Ovary (tissue), 9 donors: Measurements from ENCODE around the gene RBM7. TPM values are rescaled to one million over a fixed set of nuclear protein-coding genes. Genes with fewer than 3 reads are reported as not detected.

Experiments
- DNase-seq, 5 donors: peaks; one replicate each; pipeline ENCODE4 v3.0.0-alpha.2; 2019 to 2020
- H3K27ac ChIP-seq, 2 donors: fragments of 200-600 bp; one replicate each; pipeline versions ENCODE4 v1.5.1 to v1.8.0; 2019 to 2022
- H3K27me3 ChIP-seq: fragments of 200-600 bp; one replicate; pipeline ENCODE4 v1.8.0; 2022
- H3K36me3 ChIP-seq: fragments of 200-600 bp; sonication (generic); one replicate; pipeline ENCODE4 v1.5.1; 2019
- H3K4me1 ChIP-seq: one replicate; pipeline ENCODE4 v1.8.1; 2013; ENCODE audit warnings: mild to moderate bottlenecking, moderate library complexity; ENCODE audit not compliant: insufficient read depth
- H3K4me3 ChIP-seq: fragments of 200-600 bp; sonication (generic); one replicate; pipeline ENCODE4 v1.5.1; 2017
- H3K9me3 ChIP-seq, 2 donors: fragments of 200-600 bp in 1 of 2; sonication (generic) in 1 of 2; one replicate each; pipeline versions ENCODE4 v1.5.1 to v1.8.1; 2013 to 2019; ENCODE audit warnings: mild to moderate bottlenecking in 1 of 2, moderate library complexity in 1 of 2
- EP300 ChIP-seq: sonication (generic); formaldehyde crosslinking; IDR thresholded peaks from one replicate; pipeline ENCODE4 v1.6.1; 2017; ENCODE audit warnings: antibody characterized with exemption
- POLR2A ChIP-seq: fragments of 450-650 bp; IDR thresholded peaks from one replicate; pipeline ENCODE4 v1.6.1; 2017; ENCODE audit warnings: antibody characterized with exemption, mild to moderate bottlenecking, moderate library complexity
- WGBS, 3 donors: extraction: QIAGEN DNeasy Blood & Tissue Kit in 1 of 3; methylation state at CpG; one replicate each; pipeline versions ENCODE4 v1.1.5 to v1.1.7; 2013 to 2017; 5-methylcytosine and 5-hydroxymethylcytosine counted together
- intact Hi-C, 4 donors: fragments of 100-400 bp; cut with DNase I; formaldehyde crosslinking; loops; one replicate each; pipeline versions ENCODE4 v1.11.0 to v1.15.1; 2022 to 2023
- polyA plus RNA-seq, 2 donors: library from polyadenylated mRNA; stranded (reverse); fragments of 200-250 nt in 1 of 2; fragments of 350-450 nt in 1 of 2; fragmentation: Illumina TruSeq in 1 of 2; extraction: RNeasy Lipid Tissue Mini Kit (QIAGEN cat#74804) in 1 of 2; gene quantifications; one replicate each; pipeline ENCODE4 v1.2.3, GENCODE V29; 2013 to 2014
- total RNA-seq, 7 donors: library from RNA; depleted of rRNA in 2 of 7; stranded (reverse); fragments of >200 nt in 2 of 7; fragmentation: NEBNext Ultra II Directional in 3 of 7; extraction: Animal tissue kit (Norgen Biotek cat#: 25700) in 3 of 7; gene quantifications; one replicate each; pipeline versions ENCODE4 v1.1.0 to v1.2.4, GENCODE V29; 2016 to 2023
- TF ChIP-seq, protein P1 (sequence below), 3 donors: fragments of 450-650 bp in 2 of 3; fragments of 200-600 bp in 1 of 3; IDR thresholded peaks; one replicate each; pipeline versions ENCODE4 v1.5.1 to v1.8.0; 2016 to 2022; ENCODE audit warnings: antibody characterized with exemption in 3 of 3, mild to moderate bottlenecking in 1 of 3
- donor health status: DM: no; HTN: no; CAD: no; lungs with moderate emphysema.
- donor health status: DM: no; HTN: no; CAD: no.
- donor health status: Bipolar disorder and iron deficiency.
- donor health status: DM: yes; HTN: yes; CAD: no.
- donor health status: DM: no; HTN: no; CAD: no.
- donor health status: DM: yes; HTN: yes; CAD: no.

Gene RBM7
- total and polyA plus RNA-seq, 9 donors: 21.1 to 41.3 (median 28.3) TPM

DNA sequence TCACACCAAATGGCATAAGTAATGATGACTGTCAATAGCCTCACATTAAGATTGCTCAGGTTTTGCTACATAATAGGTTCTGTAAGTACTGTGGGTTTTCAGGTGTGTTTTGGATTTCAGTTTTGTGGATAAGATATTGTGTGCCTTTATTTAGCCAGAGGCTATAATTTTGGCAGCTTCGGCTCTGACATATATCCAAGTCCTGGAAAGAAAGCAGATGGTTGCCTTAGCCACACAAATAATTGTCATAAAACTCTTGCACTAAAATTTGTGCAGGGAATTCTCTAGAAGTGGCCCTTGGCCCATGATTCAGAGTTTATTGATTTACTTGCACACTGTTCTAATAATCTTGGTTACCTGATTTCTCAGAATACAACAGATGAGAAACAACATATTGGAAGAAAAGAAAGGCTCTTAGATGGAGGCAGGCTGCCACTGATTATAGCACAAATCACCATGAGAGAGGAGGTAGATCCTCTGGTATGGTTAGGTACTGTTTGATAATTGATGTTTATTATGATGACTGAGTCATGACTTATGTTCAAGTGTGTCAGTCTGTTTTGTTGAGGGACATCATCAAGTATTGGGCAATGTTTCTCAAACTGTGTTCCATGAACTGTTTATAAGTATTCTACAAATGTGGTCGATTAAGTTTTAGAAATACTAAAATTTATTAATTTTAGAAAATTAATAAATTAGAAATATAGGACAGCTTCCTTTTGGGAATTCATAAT is 48.5 kb downstream of the RBM7 start:
- intact Hi-C loops: no loop called here
- no peaks in the 10 kb centered on the region for H3K9me3 ChIP-seq
- no peak for DNase-seq

DNA sequence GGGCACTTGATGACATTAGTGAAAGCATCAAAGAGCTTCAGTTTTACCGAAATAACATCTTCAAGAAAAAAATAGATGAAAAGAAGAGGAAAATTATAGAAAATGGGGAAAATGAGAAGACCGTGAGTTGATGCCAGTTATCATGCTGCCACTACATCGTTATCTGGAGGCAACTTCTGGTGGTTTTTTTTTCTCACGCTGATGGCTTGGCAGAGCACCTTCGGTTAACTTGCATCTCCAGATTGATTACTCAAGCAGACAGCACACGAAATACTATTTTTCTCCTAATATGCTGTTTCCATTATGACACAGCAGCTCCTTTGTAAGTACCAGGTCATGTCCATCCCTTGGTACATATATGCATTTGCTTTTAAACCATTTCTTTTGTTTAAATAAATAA is 49.4 kb downstream of the RBM7 start:
- H3K27ac ChIP-seq: no peak overlapping the region
- no peaks in the 10 kb centered on the region for H3K36me3 ChIP-seq
- no peak overlapping the region for H3K4me3 ChIP-seq
- intact Hi-C loops: no loop called here
- no peaks in the 10 kb centered on the region for H3K27me3 ChIP-seq
- TF ChIP-seq EP300: no peak
- 88 to 92% (median 91%) methylated on average over 6 of the region's 6 CpGs for WGBS, 3 donors
- no peak for DNase-seq
- peaks cover 3% of the 10 kb centered on the region for H3K4me1 ChIP-seq
- H3K9me3 ChIP-seq: no peaks in the 10 kb centered on the region

More for the DNA sequence above, 48.5 kb downstream of the RBM7 start:
- Histone ChIP-seq H3K4me3 (no peak overlapping the region), H3K27ac (no peak overlapping the region), H3K27me3 (no peaks in the 10 kb centered on the region), H3K36me3 (no peaks in the 10 kb centered on the region), H3K4me1 (peaks cover 3% of the 10 kb centered on the region)
- 64 to 71% (median 71%) methylated on average over 2 of the region's 2 CpGs for WGBS, 3 donors
- TF ChIP-seq, protein P1, sequence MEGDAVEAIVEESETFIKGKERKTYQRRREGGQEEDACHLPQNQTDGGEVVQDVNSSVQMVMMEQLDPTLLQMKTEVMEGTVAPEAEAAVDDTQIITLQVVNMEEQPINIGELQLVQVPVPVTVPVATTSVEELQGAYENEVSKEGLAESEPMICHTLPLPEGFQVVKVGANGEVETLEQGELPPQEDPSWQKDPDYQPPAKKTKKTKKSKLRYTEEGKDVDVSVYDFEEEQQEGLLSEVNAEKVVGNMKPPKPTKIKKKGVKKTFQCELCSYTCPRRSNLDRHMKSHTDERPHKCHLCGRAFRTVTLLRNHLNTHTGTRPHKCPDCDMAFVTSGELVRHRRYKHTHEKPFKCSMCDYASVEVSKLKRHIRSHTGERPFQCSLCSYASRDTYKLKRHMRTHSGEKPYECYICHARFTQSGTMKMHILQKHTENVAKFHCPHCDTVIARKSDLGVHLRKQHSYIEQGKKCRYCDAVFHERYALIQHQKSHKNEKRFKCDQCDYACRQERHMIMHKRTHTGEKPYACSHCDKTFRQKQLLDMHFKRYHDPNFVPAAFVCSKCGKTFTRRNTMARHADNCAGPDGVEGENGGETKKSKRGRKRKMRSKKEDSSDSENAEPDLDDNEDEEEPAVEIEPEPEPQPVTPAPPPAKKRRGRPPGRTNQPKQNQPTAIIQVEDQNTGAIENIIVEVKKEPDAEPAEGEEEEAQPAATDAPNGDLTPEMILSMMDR (IDR thresholded peaks at IDR 0.05): no peak
- TF ChIP-seq POLR2A (no peak), EP300 (no peak)

DNA sequence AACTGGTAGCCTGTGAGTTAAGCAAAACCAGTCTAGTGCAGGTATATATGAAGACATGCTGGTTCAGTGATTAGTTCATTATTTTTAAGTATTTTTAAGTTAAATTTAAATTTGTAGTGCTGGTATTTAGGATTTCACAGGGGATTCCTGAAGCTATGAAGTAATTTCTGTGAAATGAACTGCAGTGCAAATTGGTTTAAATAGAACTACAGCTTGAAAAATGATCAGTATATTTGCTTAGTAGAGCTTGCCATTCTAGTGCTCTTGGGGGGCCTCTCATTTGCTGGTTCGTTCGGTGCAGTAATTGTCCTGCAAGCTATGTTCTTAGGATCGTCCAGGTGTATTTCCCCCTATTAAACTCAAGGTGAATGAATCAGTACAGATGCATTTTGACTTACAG is 51.9 kb downstream of the RBM7 start:
- no peaks in the 10 kb centered on the region for H3K9me3 ChIP-seq
- intact Hi-C loops: no loop called here
- no peak overlapping the region for H3K4me3 ChIP-seq
- TF ChIP-seq EP300: no peak
- TF ChIP-seq POLR2A: no peak
- TF ChIP-seq, protein P1 (IDR thresholded peaks at IDR 0.05): no peak
- WGBS, 3 donors: 91 to 97% (median 97%) methylated on average over 3 of the region's 3 CpGs
- no peaks in the 10 kb centered on the region for H3K36me3 ChIP-seq
- H3K27ac ChIP-seq: no peak overlapping the region
- no peaks in the 10 kb centered on the region for H3K27me3 ChIP-seq
- DNase-seq: no peak
- H3K4me1 ChIP-seq: peaks cover 3% of the 10 kb centered on the region

Other genes starting within 250 kb of the RBM7 start
- gene NNMT, start 104.3 kb upstream of the RBM7 start, total RNA-seq: 100 to 1,000 TPM in 4 of 7 donors, 10 to 100 TPM in 2, 1 to 10 TPM in 1; 9.5 to 295 (median 129) TPM
- 100 to 1,000 TPM in 1 of 2 donors, 10 to 100 TPM in 1; 59.4 to 136 TPM for gene NNMT, start 104.3 kb upstream of the RBM7 start, polyA plus RNA-seq
- gene C11orf71, start 155 bp upstream of the RBM7 start, total RNA-seq: 10 to 100 TPM in 2 of 7 donors, 1 to 10 TPM in 5; 6.7 to 15.3 (median 9.5) TPM
- 1 to 10 TPM; 6.5 to 9.8 TPM for gene C11orf71, start 155 bp upstream of the RBM7 start, polyA plus RNA-seq
- 100 to 1,000 TPM in 3 of 7 donors, 10 to 100 TPM in 4; 74.1 to 148 (median 96.0) TPM for gene REXO2, start 38.8 kb downstream of the RBM7 start, total RNA-seq
- 100 to 1,000 TPM in 1 of 2 donors, 10 to 100 TPM in 1; 85.5 to 138 TPM for gene REXO2, start 38.8 kb downstream of the RBM7 start, polyA plus RNA-seq
- gene NXPE1, start 159.2 kb downstream of the RBM7 start, total RNA-seq: 1 to 10 TPM in 1 of 7 donors, under 1 TPM in 2, not detected in 4; 0.15 to 1.0 (median 0.24) TPM
- under 1 TPM in 1 of 2 donors, not detected in 1; 0.07 TPM for gene NXPE1, start 159.2 kb downstream of the RBM7 start, polyA plus RNA-seq
- not detected for gene NXPE4, start 195.1 kb downstream of the RBM7 start, total RNA-seq
- gene NXPE4, start 195.1 kb downstream of the RBM7 start, polyA plus RNA-seq: under 1 TPM in 1 of 2 donors, not detected in 1; 0.35 TPM